Smooth muscle cell (in vitro differentiated cells): Measurements from ENCODE around the gene CALCOCO1. TPM values are rescaled to one million over a fixed set of nuclear protein-coding genes. Genes with fewer than 3 reads are reported as not detected.

ENCODE experiments used
- DNase-seq: peaks from one replicate; lab custom pipeline; 2025; ENCODE audit not compliant: unreplicated experiment; lab: John Stamatoyannopoulos, UW
- H2AFZ ChIP-seq: fragments of 200-600 bp; sonication (generic); 2 replicates; pipeline ENCODE4 v1.6.0; 2016; ENCODE audit warnings: antibody characterized with exemption, low read depth, mild to moderate bottlenecking
- H3F3A ChIP-seq: fragments of 200-600 bp; sonication (generic); 2 replicates; pipeline ENCODE4 v1.6.0; 2017; ENCODE audit warnings: antibody characterized with exemption, low read depth
- H3K27ac ChIP-seq: fragments of 200-600 bp; sonication (generic); 2 replicates; pipeline ENCODE4 v1.5.1; 2016; ENCODE audit warnings: low read depth, mild to moderate bottlenecking
- H3K27me3 ChIP-seq: fragments of 200-600 bp; sonication (generic); 2 replicates; pipeline ENCODE4 v1.6.1; 2016; ENCODE audit warnings: low read depth, mild to moderate bottlenecking
- H3K36me3 ChIP-seq: fragments of 200-600 bp; sonication (generic); 2 replicates; pipeline ENCODE4 v1.5.1; 2016; ENCODE audit warnings: low read depth
- H3K4me1 ChIP-seq: fragments of 200-600 bp; sonication (generic); 2 replicates; pipeline ENCODE4 v1.5.1; 2016; ENCODE audit warnings: low read depth
- H3K4me2 ChIP-seq: fragments of 200-600 bp; sonication (generic); 2 replicates; pipeline ENCODE4 v1.6.0; 2016; ENCODE audit warnings: mild to moderate bottlenecking
- H3K4me3 ChIP-seq: fragments of 200-600 bp; sonication (generic); 2 replicates; pipeline ENCODE4 v1.5.1; 2016; ENCODE audit warnings: mild to moderate bottlenecking
- H3K79me2 ChIP-seq: fragments of 200-600 bp; sonication (generic); 2 replicates; pipeline ENCODE4 v1.6.0; 2016; ENCODE audit warnings: low read depth, mild to moderate bottlenecking
- H3K9ac ChIP-seq: fragments of 200-600 bp; sonication (generic); 2 replicates; pipeline ENCODE4 v1.6.0; 2016; ENCODE audit warnings: low read depth
- H3K9me3 ChIP-seq: fragments of 200-600 bp; sonication (generic); replicated peaks from 2 replicates; pipeline ENCODE4 v1.5.1; 2016; ENCODE audit warnings: low read depth
- H4K20me1 ChIP-seq: fragments of 200-600 bp; sonication (generic); 2 replicates; pipeline ENCODE4 v1.6.0; 2016; ENCODE audit warnings: low read depth
- WGBS: methylation state at CpG from one replicate; pipeline ENCODE4 v1.1.7; 2016; ENCODE audit warnings: low lambda C conversion rate; 5-methylcytosine and 5-hydroxymethylcytosine counted together
- polyA plus RNA-seq: library from polyadenylated mRNA; unstranded; fragments of >200 nt; fragmentation: Nextera tagmentation; extraction: Ambion mirVana; gene quantifications from 2 replicates; pipeline ENCODE4 v1.2.1, GENCODE V29; 2016
- total RNA-seq: library from RNA; depleted of rRNA; stranded (reverse); fragments of >200 nt; gene quantifications from 2 replicates; pipeline ENCODE4 v1.2.3, GENCODE V29; 2014
- TF ChIP-seq, protein P1 (sequence below): fragments of 200-600 bp; sonication (generic); IDR thresholded peaks from 2 replicates; pipeline ENCODE4 v1.5.1; 2017; ENCODE audit warnings: borderline replicate concordance, mild to moderate bottlenecking, antibody characterized with exemption; ENCODE audit not compliant: insufficient read depth, poor library complexity, severe bottlenecking

The CALCOCO1 gene
- total and polyA plus RNA-seq, 2 experiments from 2014 or later = 46.5 to 52.0 TPM

DNA sequence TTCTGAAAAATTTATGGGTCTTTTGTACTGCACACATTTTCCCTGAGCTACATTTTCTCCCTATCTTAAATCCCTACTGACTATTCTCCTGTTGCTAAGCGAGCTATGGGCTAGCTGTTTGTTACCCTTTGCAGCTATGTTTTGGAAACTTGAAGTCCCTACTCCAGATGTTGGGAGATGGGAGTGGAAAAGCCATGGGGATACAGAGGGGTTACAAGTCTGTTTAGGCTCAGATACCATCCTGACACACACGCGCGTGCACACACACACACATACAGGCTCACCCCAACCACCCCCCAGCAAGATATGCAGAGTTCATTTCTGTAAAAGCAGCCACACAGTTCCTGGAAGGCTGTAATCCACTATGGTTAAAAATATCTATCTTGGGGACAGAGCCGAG, 67.2 kb downstream of the CALCOCO1 start:
- Histone ChIP-seq H4K20me1 (no peaks in the 10 kb centered on the region), H3K9ac (no peak overlapping the region)
- TF ChIP-seq, protein P1, sequence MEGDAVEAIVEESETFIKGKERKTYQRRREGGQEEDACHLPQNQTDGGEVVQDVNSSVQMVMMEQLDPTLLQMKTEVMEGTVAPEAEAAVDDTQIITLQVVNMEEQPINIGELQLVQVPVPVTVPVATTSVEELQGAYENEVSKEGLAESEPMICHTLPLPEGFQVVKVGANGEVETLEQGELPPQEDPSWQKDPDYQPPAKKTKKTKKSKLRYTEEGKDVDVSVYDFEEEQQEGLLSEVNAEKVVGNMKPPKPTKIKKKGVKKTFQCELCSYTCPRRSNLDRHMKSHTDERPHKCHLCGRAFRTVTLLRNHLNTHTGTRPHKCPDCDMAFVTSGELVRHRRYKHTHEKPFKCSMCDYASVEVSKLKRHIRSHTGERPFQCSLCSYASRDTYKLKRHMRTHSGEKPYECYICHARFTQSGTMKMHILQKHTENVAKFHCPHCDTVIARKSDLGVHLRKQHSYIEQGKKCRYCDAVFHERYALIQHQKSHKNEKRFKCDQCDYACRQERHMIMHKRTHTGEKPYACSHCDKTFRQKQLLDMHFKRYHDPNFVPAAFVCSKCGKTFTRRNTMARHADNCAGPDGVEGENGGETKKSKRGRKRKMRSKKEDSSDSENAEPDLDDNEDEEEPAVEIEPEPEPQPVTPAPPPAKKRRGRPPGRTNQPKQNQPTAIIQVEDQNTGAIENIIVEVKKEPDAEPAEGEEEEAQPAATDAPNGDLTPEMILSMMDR = no peak

DNA sequence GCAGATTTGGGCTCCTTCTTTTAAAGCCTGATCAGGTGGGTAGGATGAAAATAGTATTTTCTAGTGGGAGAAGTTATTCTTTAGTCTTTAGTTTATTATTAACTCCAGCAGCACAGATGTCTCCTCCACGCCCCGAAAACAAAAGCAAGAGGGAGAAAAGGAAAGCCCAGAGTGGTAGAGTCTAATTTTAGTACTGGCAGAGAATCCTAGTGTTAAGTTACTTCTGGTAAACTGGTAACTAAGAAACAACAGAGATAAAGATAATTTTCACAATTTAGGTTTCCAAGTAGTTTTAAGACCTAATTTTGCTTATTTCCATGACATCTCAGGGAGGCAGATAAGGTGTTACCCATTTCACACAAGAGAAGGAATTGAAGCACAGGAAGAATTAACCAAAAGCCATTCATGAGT, 67.7 kb downstream of the CALCOCO1 start:
- H3K27me3 ChIP-seq = no peaks in the 10 kb centered on the region
- DNase-seq = no peak
- peaks cover 28% of the 10 kb centered on the region for H3K4me1 ChIP-seq
- H3K36me3 ChIP-seq = no peaks in the 10 kb centered on the region
- H3K4me2 ChIP-seq = peak overlapping the region; percentile 55
- H3K9me3 ChIP-seq = no peaks in the 10 kb centered on the region
- 70% methylated on average over 2 of the region's 2 CpGs for WGBS
- H2AFZ ChIP-seq = no peak overlapping the region
- H3K9ac ChIP-seq = no peak overlapping the region
- no peaks in the 10 kb centered on the region for H3K79me2 ChIP-seq
- TF ChIP-seq, protein P1 = no peak
- no peak overlapping the region for H3K4me3 ChIP-seq
- peak overlapping the region; percentile 71 for H3K27ac ChIP-seq
- peaks cover 5% of the 10 kb centered on the region for H3F3A ChIP-seq
- H4K20me1 ChIP-seq = no peaks in the 10 kb centered on the region

More for the DNA sequence above, 67.2 kb downstream of the CALCOCO1 start:
- peak; percentile 4 for DNase-seq
- Histone ChIP-seq H3K27ac (peak overlapping the region; percentile 71), H3K4me3 (no peak overlapping the region), H3K79me2 (no peaks in the 10 kb centered on the region), H2AFZ (no peak overlapping the region), H3K27me3 (no peaks in the 10 kb centered on the region), H3K9me3 (no peaks in the 10 kb centered on the region), H3K4me2 (peak overlapping the region; percentile 55), H3K36me3 (peaks cover 3% of the 10 kb centered on the region), H3K4me1 (peaks cover 28% of the 10 kb centered on the region), H3F3A (peaks cover 5% of the 10 kb centered on the region)
- WGBS = 42% methylated on average over 5 of the region's 5 CpGs

DNA sequence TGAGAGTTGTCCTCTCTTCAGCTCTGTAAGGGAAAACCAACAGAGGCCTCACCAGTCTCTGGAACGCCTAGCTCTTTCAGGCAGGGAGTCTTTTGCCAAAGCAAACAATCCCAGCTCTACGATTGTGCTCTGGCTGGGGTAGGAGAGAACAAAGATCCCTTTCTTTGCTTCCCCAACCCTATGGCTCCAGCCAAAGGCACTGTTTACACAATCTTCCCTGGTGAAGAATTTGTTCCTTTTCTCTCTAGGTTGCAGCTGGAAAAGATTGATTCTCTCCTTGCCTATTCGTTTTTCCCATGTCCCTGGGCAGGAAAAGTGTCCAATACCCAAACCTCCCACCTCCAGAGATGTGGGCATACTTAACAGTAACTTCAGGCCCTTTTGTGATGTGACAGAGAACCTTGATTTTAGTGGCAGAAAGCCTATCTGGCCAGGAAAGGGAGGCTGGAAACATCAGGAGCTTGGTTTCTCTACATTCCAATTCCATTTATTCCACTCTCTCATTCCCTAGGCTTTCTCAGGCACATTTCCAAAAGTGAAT, 68.2 kb downstream of the CALCOCO1 start:
- H3K27ac ChIP-seq = peak overlapping the region; percentile 71
- peaks cover 28% of the 10 kb centered on the region for H3K4me1 ChIP-seq
- peaks cover 5% of the 10 kb centered on the region for H3F3A ChIP-seq
- H3K4me2 ChIP-seq = peak overlapping the region; percentile 55
- no peak overlapping the region for H3K9ac ChIP-seq
- WGBS = 23% methylated on average over 3 of the region's 3 CpGs
- no peaks in the 10 kb centered on the region for H3K79me2 ChIP-seq
- no peaks in the 10 kb centered on the region for H4K20me1 ChIP-seq
- no peak overlapping the region for H3K4me3 ChIP-seq
- H3K27me3 ChIP-seq = no peaks in the 10 kb centered on the region
- H3K9me3 ChIP-seq = no peaks in the 10 kb centered on the region
- TF ChIP-seq, protein P1 = no peak
- no peaks in the 10 kb centered on the region for H3K36me3 ChIP-seq
- no peak for DNase-seq
- H2AFZ ChIP-seq = no peak overlapping the region

Other genes with a start within 250 kb of the CALCOCO1 start
- gene MAP3K12, start 228.0 kb downstream of the CALCOCO1 start, total RNA-seq = 11.9 and 34.6 TPM in 2 replicates
- 15.1 and 25.3 TPM in 2 replicates for gene MAP3K12, start 228.0 kb downstream of the CALCOCO1 start, polyA plus RNA-seq
- 21.3 and 31.8 TPM in 2 replicates for gene TARBP2, start 226.2 kb downstream of the CALCOCO1 start, total RNA-seq
- gene TARBP2, start 226.2 kb downstream of the CALCOCO1 start, polyA plus RNA-seq = 47.5 and 60.3 TPM in 2 replicates
- not detected in 2 replicates for gene NPFF, start 220.0 kb downstream of the CALCOCO1 start, total RNA-seq
- 0.38 and 2.6 TPM in 2 replicates for gene NPFF, start 220.0 kb downstream of the CALCOCO1 start, polyA plus RNA-seq
- 19.9 and 28.5 TPM in 2 replicates for gene ATF7, start 101.1 kb downstream of the CALCOCO1 start, total RNA-seq
- gene ATF7, start 101.1 kb downstream of the CALCOCO1 start, polyA plus RNA-seq = 15.2 and 19.0 TPM in 2 replicates
- 238 and 261 TPM in 2 replicates for gene ATP5MC2, start 51.4 kb downstream of the CALCOCO1 start, total RNA-seq
- 312 and 320 TPM in 2 replicates for gene ATP5MC2, start 51.4 kb downstream of the CALCOCO1 start, polyA plus RNA-seq
- gene CISTR, start 24.5 kb upstream of the CALCOCO1 start, total RNA-seq = not detected in 2 replicates
- gene CISTR, start 24.5 kb upstream of the CALCOCO1 start, polyA plus RNA-seq = not detected in 2 replicates
- 2.4 and 3.6 TPM in 2 replicates for gene HOXC13, start 211.4 kb upstream of the CALCOCO1 start, total RNA-seq
- gene HOXC13, start 211.4 kb upstream of the CALCOCO1 start, polyA plus RNA-seq = 2.2 and 5.0 TPM in 2 replicates
- gene HOXC12, start 227.5 kb upstream of the CALCOCO1 start, total RNA-seq = not detected in 2 replicates
- gene HOXC12, start 227.5 kb upstream of the CALCOCO1 start, polyA plus RNA-seq = 0.32 TPM in 1 of 2 replicates, not detected in the other
- gene HOXC11, start 245.7 kb upstream of the CALCOCO1 start, total RNA-seq = 0.27 and 0.72 TPM in 2 replicates
- 0.23 and 0.25 TPM in 2 replicates for gene HOXC11, start 245.7 kb upstream of the CALCOCO1 start, polyA plus RNA-seq
- gene HOTAIR, start 247.5 kb upstream of the CALCOCO1 start, total RNA-seq = not detected in 2 replicates
- 0.43 and 0.51 TPM in 2 replicates for gene HOTAIR, start 247.5 kb upstream of the CALCOCO1 start, polyA plus RNA-seq